CD4-positive, alpha-beta T cell (primary cell): Measurements from ENCODE around the gene FKBP9. TPM values are rescaled to one million over a fixed set of nuclear protein-coding genes. Genes with fewer than 3 reads are reported as not detected.

Experiments
- ATAC-seq: fragments of 200-7000 bp; cut with Tn5 transposase; one replicate; pipeline ENCODE4 v1.10.0; 2022; ENCODE audit warnings: mild to moderate bottlenecking; ENCODE audit not compliant: poor library complexity
- CTCF ChIA-PET: fragments of 350-600 bp; sonication (Branson Sonifier 250); formaldehyde crosslinking; loops from one replicate; lab custom pipeline; 2021; ENCODE audit warnings: antibody characterized with exemption, inconsistent platforms; lab: Charles Lee
- POLR2A ChIA-PET: fragments of 350-600 bp; sonication (Branson Sonifier 250); formaldehyde crosslinking; loops from one replicate; lab custom pipeline; 2021; ENCODE audit warnings: antibody characterized with exemption, inconsistent platforms; lab: Charles Lee
- DNase-seq, 14 experiments: peaks; one replicate each; pipeline ENCODE4 v3.0.0-alpha.2; 2013 to 2020; ENCODE audit warnings: mixed read lengths in 2 of 14
- H3K27ac ChIP-seq, 2 donors: one replicate each; pipeline versions ENCODE4 v1.5.1 to v1.7.0; 2013; ENCODE audit warnings: low read length in 2 of 2, low read depth in 1 of 2, mild to moderate bottlenecking in 1 of 2
- H3K27me3 ChIP-seq, 2 experiments: 1 replicate in 1 of 2; 2 replicates in 1 of 2; pipeline versions ENCODE4 v1.6.1 to v1.7.0; 2013; ENCODE audit warnings: low read length in 2 of 2, control low read depth in 1 of 2, mild to moderate bottlenecking in 1 of 2, moderate library complexity in 1 of 2; ENCODE audit not compliant: insufficient read depth in 2 of 2, control insufficient read depth in 1 of 2
- H3K36me3 ChIP-seq: one replicate; pipeline ENCODE4 v1.6.1; 2013; ENCODE audit warnings: low read length, control low read depth; ENCODE audit not compliant: insufficient read depth
- H3K4me1 ChIP-seq: one replicate; pipeline ENCODE4 v1.6.1; 2013; ENCODE audit warnings: low read length, control low read depth; ENCODE audit not compliant: insufficient read depth
- H3K4me3 ChIP-seq: one replicate; pipeline ENCODE4 v1.5.1; 2013; ENCODE audit warnings: mild to moderate bottlenecking, low read length, moderate library complexity
- H3K9me3 ChIP-seq, 2 experiments: 1 replicate in 1 of 2; 2 replicates in 1 of 2; pipeline versions ENCODE4 v1.6.1 to v1.7.0; 2013; ENCODE audit warnings: low read length in 2 of 2, mild to moderate bottlenecking in 2 of 2, control low read depth in 1 of 2, moderate library complexity in 1 of 2; ENCODE audit not compliant: control insufficient read depth in 1 of 2, insufficient read depth in 1 of 2
- H3K27ac Mint-ChIP-seq: one replicate; pipeline ENCODE4 v1.8.0; 2020; ENCODE audit warnings: mixed read lengths
- H3K27me3 Mint-ChIP-seq: one replicate; pipeline ENCODE4 v1.8.0; 2021; ENCODE audit warnings: mixed read lengths
- H3K36me3 Mint-ChIP-seq: one replicate; pipeline ENCODE4 v1.8.0; 2021; ENCODE audit warnings: low read depth, mixed read lengths
- H3K4me1 Mint-ChIP-seq: one replicate; pipeline ENCODE4 v1.8.0; 2021; ENCODE audit warnings: low read depth, mixed read lengths
- H3K4me3 Mint-ChIP-seq: one replicate; pipeline ENCODE4 v1.8.0; 2020; ENCODE audit warnings: mild to moderate bottlenecking, mixed read lengths
- H3K9me3 Mint-ChIP-seq: one replicate; pipeline ENCODE4 v1.8.0; 2020; ENCODE audit warnings: mixed read lengths
- intact Hi-C, 2 experiments: fragments of 100-400 bp; cut with DNase I in 1 of 2; cut with micrococcal nuclease in 1 of 2; formaldehyde crosslinking; loops; one replicate each; pipeline versions ENCODE4 v1.15.1 to v1.9.0; 2023 to 2025; cut with DNase I, micrococcal nuclease
- total RNA-seq, 174 experiments: library from RNA in 2 of 174; stranded (reverse) in 2 of 174; gene quantifications; one replicate each; pipeline ENCODE4 v1.2.3 and lab custom pipeline; 2021 to 2026
- TF ChIP-seq, protein P1 (sequence below): fragments of 200-600 bp; IDR thresholded peaks from one replicate; pipeline ENCODE4 v1.8.0; 2022; ENCODE audit warnings: antibody characterized with exemption, mild to moderate bottlenecking

FKBP9 gene
- total RNA-seq, 2 experiments from 2014 or later: not detected

DNA sequence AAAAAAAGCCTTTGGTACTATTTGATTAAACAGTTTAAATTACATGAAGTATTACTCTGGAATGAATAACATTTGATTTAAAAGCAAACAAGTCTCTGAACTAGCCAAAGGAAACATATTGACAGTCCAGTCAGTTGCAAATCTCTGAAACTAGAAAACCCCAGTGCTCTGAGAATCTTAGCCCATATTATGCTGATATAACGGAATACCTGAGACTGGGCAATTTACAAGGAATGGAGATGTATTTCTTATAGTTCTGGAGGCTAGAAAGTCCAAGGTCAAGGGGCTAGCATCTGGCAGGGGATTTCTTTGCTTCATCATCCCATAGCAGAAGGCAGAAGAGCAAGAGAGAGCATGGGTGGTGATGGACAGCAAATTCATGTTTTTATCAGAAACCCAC lies 21.7 kb upstream of the FKBP9 start:
- ChIA-PET POLR2A (no interaction called here), CTCF (no interaction called here)
- Mint-ChIP-seq H3K4me3 (no peak overlapping the region), H3K4me1 (no peaks in the 10 kb centered on the region), H3K9me3 (no peaks in the 10 kb centered on the region), H3K27me3 (no peaks in the 10 kb centered on the region), H3K27ac (no peak overlapping the region), H3K36me3 (no peaks in the 10 kb centered on the region)
- no peaks in the 10 kb centered on the region for H3K27me3 ChIP-seq
- no peak overlapping the region for H3K4me3 ChIP-seq
- H3K27ac ChIP-seq: no peak overlapping the region
- no peaks in the 10 kb centered on the region for H3K9me3 ChIP-seq
- ATAC-seq (no peak), DNase-seq (no peak)
- no peaks in the 10 kb centered on the region for H3K4me1 ChIP-seq
- intact Hi-C loops: no loop called here
- TF ChIP-seq, protein P1, sequence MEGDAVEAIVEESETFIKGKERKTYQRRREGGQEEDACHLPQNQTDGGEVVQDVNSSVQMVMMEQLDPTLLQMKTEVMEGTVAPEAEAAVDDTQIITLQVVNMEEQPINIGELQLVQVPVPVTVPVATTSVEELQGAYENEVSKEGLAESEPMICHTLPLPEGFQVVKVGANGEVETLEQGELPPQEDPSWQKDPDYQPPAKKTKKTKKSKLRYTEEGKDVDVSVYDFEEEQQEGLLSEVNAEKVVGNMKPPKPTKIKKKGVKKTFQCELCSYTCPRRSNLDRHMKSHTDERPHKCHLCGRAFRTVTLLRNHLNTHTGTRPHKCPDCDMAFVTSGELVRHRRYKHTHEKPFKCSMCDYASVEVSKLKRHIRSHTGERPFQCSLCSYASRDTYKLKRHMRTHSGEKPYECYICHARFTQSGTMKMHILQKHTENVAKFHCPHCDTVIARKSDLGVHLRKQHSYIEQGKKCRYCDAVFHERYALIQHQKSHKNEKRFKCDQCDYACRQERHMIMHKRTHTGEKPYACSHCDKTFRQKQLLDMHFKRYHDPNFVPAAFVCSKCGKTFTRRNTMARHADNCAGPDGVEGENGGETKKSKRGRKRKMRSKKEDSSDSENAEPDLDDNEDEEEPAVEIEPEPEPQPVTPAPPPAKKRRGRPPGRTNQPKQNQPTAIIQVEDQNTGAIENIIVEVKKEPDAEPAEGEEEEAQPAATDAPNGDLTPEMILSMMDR: no peak
- no peaks in the 10 kb centered on the region for H3K36me3 ChIP-seq

DNA sequence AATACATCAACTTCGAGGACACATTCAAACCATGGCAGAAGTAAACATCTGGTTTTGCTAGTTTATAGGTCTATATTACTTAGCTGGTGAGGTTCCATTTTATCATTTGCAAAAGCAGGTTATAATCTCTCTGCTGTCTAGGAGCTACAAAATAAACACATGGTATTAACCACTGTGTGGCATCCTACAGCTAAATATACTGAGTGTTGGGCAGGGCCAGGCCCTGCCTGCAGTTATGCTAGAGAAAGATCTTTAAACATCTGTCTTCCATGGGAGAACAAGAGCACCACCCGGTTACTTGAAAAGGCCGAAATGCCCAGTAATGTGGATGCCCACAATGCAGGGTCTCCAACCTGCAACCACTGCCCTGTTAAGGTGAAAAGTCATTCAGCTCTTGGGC lies 20.6 kb upstream of the FKBP9 start:
- H3K36me3 Mint-ChIP-seq: no peaks in the 10 kb centered on the region

DNA sequence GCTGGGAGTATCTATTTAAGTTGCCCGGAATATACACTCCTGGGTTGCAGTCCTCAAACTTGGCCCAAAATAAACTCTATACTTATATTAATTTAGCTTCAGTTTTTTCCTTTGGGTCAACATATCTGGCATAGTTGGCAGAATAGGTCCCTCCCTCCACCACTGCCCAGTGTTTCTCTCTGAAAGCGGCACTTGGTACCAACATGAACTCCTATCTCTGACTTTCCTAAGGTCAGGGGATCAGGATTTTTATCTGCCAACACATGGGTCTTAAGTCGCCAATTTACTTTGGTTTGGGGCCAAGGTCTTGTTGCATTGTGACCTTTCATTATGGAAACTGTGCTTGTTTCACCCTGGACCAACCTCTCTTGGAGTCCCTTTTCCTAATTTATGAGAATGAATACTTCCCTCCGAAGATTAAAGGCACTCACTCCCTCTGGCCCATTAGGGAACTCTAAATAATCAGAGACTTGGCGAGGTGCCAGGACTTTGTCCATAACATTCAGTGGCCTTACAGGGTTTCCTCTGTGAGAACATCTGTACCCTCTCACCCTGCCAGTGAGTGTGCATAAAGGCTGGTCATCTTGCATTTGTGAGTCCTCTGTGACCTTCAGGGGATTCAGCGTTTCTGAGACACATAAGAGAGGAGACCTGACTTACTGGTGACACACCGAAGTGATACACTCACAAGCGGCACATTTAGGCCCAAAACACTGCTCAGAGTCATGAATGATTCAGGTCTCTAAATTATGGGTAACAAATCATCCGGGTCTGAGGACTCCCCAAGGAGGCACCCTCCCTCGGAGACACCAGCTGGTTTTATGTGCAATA lies 19.7 kb upstream of the FKBP9 start:
- H3K9me3 ChIP-seq: no peaks in the 10 kb centered on the region
- no peak overlapping the region for H3K27ac ChIP-seq
- no peak overlapping the region for H3K4me3 ChIP-seq
- H3K4me3 Mint-ChIP-seq: no peak overlapping the region
- intact Hi-C loops: no loop called here
- ChIA-PET CTCF (no interaction called here), POLR2A (interaction anchor here (1.1 kb wide), 1 partner anchor 45 kb away, joined by 3 read pairs; no protein-coding TSS in a partner anchor)
- H3K36me3 ChIP-seq: no peaks in the 10 kb centered on the region
- no peaks in the 10 kb centered on the region for H3K27me3 ChIP-seq
- ATAC-seq (no peak), DNase-seq (no peak)
- H3K4me1 ChIP-seq: peaks cover 8% of the 10 kb centered on the region
- peaks cover 11% of the 10 kb centered on the region for H3K27me3 Mint-ChIP-seq
- no peaks in the 10 kb centered on the region for H3K36me3 Mint-ChIP-seq
- TF ChIP-seq, protein P1: no peak
- H3K4me1 Mint-ChIP-seq: peaks cover 11% of the 10 kb centered on the region
- no peak overlapping the region for H3K27ac Mint-ChIP-seq
- no peaks in the 10 kb centered on the region for H3K9me3 Mint-ChIP-seq

More for the DNA sequence above, 20.6 kb upstream of the FKBP9 start:
- no peak for ATAC-seq
- ChIA-PET POLR2A (interaction anchor here (0.6 to 1.1 kb wide), 2 partner anchors 44 to 125 kb away, joined by 3 to 4 read pairs; no protein-coding TSS in a partner anchor), CTCF (no interaction called here)
- DNase-seq: no peak
- Mint-ChIP-seq H3K4me1 (peaks cover 4% of the 10 kb centered on the region), H3K27me3 (peaks cover 4% of the 10 kb centered on the region), H3K27ac (no peak overlapping the region), H3K4me3 (no peak overlapping the region), H3K9me3 (no peaks in the 10 kb centered on the region)
- H3K27ac ChIP-seq: no peak overlapping the region
- peaks cover 1% of the 10 kb centered on the region for H3K4me1 ChIP-seq
- intact Hi-C loops: no loop called here
- no peaks in the 10 kb centered on the region for H3K9me3 ChIP-seq
- H3K27me3 ChIP-seq: no peaks in the 10 kb centered on the region
- H3K4me3 ChIP-seq: no peak overlapping the region
- no peaks in the 10 kb centered on the region for H3K36me3 ChIP-seq
- TF ChIP-seq, protein P1: no peak
